HCT116 (cell line): ENCODE data around the gene HCAR1. TPM values are rescaled to one million over a fixed set of nuclear protein-coding genes. Genes with fewer than 3 reads are reported as not detected.

Experiments used
- ATAC-seq: fragments of 200-7000 bp; cut with Tn5 transposase; 2 replicates; pipeline ENCODE4 v1.9.1; 2020; ENCODE audit warnings: mild to moderate bottlenecking, moderate library complexity
- BruUV-seq: library from RNA; stranded (reverse); fragments of 400-500 nt; replicated peaks from 2 replicates; lab custom pipeline; 2021; lab: Mats Ljungman, UMichigan
- CTCF ChIA-PET: fragments of 300-600 bp; sonication (Branson Sonifier 250); formaldehyde crosslinking; loops from one replicate; lab custom pipeline; 2021; ENCODE audit warnings: antibody characterized with exemption; lab: Charles Lee
- POLR2A ChIA-PET: fragments of 300-600, 350-600 bp; sonication (Branson Sonifier 250); formaldehyde crosslinking; loops from one replicate; lab custom pipeline; 2021; ENCODE audit warnings: antibody characterized with exemption; lab: Charles Lee
- RAD21 ChIA-PET, 2 experiments: fragments of 300-600 bp; sonication (Branson Sonifier 250); formaldehyde crosslinking; loops; one replicate each; lab custom pipeline; 2023; ENCODE audit warnings: low total read pairs in 2 of 2; ENCODE audit not compliant: uncharacterized antibody in 2 of 2, unreplicated experiment in 2 of 2, low non-redundant PET in 1 of 2; lab: Charles Lee
- DNase-seq: peaks from one replicate; pipeline ENCODE4 v3.0.0-alpha.2; 2010; ENCODE audit warnings: low read depth, low spot score
- H2AFZ ChIP-seq: fragments of 200-600 bp; shearing (Covaris generic), sonication (generic); 2 replicates; pipeline ENCODE4 v1.6.1; 2017; ENCODE audit warnings: low read depth, mixed run types, mixed read lengths, antibody characterized with exemption, low read length; ENCODE audit not compliant: poor library complexity, severe bottlenecking
- H3K27ac ChIP-seq: 2 replicates; pipeline ENCODE4 v1.5.1; 2012; ENCODE audit warnings: low read depth, low read length
- H3K27me3 ChIP-seq: fragments of 200-600 bp; sonication (generic); 2 replicates; pipeline ENCODE4 v1.6.1; 2016; ENCODE audit warnings: mixed run types, low read length, mixed read lengths; ENCODE audit not compliant: insufficient read depth
- H3K36me3 ChIP-seq, 2 experiments: fragments of 200-500 bp in 1 of 2; fragments of 200-600 bp in 1 of 2; sonication (Bioruptor generic) in 1 of 2; sonication (generic) in 1 of 2; 2 replicates each; pipeline versions ENCODE4 v1.5.1 to v1.6.1; 2014 to 2016; ENCODE audit warnings: low read length in 2 of 2, inconsistent platforms in 1 of 2, mixed read lengths in 1 of 2, mixed run types in 1 of 2; ENCODE audit not compliant: insufficient read depth in 2 of 2, control insufficient read depth in 1 of 2
- H3K4me1 ChIP-seq, 2 experiments: fragments of 200-600 bp in 1 of 2; sonication (generic) in 1 of 2; 2 replicates each; pipeline versions ENCODE4 v1.5.1 to v1.6.1; 2012 to 2017; ENCODE audit warnings: low read length in 2 of 2, inconsistent platforms in 1 of 2, mild to moderate bottlenecking in 1 of 2, mixed read lengths in 1 of 2, mixed run types in 1 of 2, moderate library complexity in 1 of 2; ENCODE audit not compliant: insufficient read depth in 2 of 2, control insufficient read depth in 1 of 2
- H3K4me2 ChIP-seq: fragments of 200-600 bp; sonication (generic); 2 replicates; pipeline ENCODE4 v1.6.1; 2017; ENCODE audit warnings: mixed run types, low read length, mixed read lengths
- H3K4me3 ChIP-seq, 2 experiments: fragments of 200-600 bp in 1 of 2; sonication (generic) in 1 of 2; replicated peaks in 1 of 2; 2 replicates each; pipeline ENCODE4 v1.5.1; 2011 to 2016; ENCODE audit warnings: low read length in 2 of 2, control low read depth in 1 of 2, low read depth in 1 of 2, mild to moderate bottlenecking in 1 of 2, mixed read lengths in 1 of 2, mixed run types in 1 of 2
- H3K79me2 ChIP-seq: fragments of 200-600 bp; sonication (generic); 2 replicates; pipeline ENCODE4 v1.6.1; 2017; ENCODE audit warnings: mild to moderate bottlenecking, mixed run types, low read length, moderate library complexity, mixed read lengths; ENCODE audit not compliant: insufficient read depth
- H3K9ac ChIP-seq: fragments of 200-600 bp; sonication (generic); 2 replicates; pipeline ENCODE4 v1.6.1; 2016; ENCODE audit warnings: low read length, mixed read lengths
- H3K9me2 ChIP-seq: fragments of 200-600 bp; sonication (generic), shearing (Covaris generic); 2 replicates; pipeline ENCODE4 v1.6.1; 2017; ENCODE audit warnings: mixed run types, mild to moderate bottlenecking, moderate library complexity; ENCODE audit not compliant: insufficient read depth
- H3K9me3 ChIP-seq, 2 experiments: fragments of 200-500 bp in 1 of 2; fragments of 200-600 bp in 1 of 2; sonication (Bioruptor generic) in 1 of 2; sonication (generic) in 1 of 2; 2 replicates each; pipeline ENCODE4 v1.6.1; 2014 to 2017; ENCODE audit warnings: low read length in 2 of 2, mixed read lengths in 2 of 2, inconsistent platforms in 1 of 2, low read depth in 1 of 2, mild to moderate bottlenecking in 1 of 2, mixed run types in 1 of 2, moderate library complexity in 1 of 2; ENCODE audit not compliant: control insufficient read depth in 1 of 2, insufficient read depth in 1 of 2
- H4K20me1 ChIP-seq: fragments of 200-600 bp; sonication (generic), shearing (Covaris generic); 2 replicates; pipeline ENCODE4 v1.6.1; 2017; ENCODE audit warnings: mixed run types, mild to moderate bottlenecking, moderate library complexity; ENCODE audit not compliant: insufficient read depth
- ATF3 ChIP-seq: IDR thresholded peaks from 2 replicates; pipeline ENCODE4 v1.6.1; 2012
- EGR1 ChIP-seq: IDR thresholded peaks from 2 replicates; pipeline ENCODE4 v1.6.1; 2012; ENCODE audit warnings: low read depth
- ELF1 ChIP-seq: IDR thresholded peaks from 2 replicates; pipeline ENCODE4 v1.6.1; 2012; ENCODE audit warnings: low read depth, borderline replicate concordance
- MAX ChIP-seq: IDR thresholded peaks from 2 replicates; pipeline ENCODE4 v1.6.1; 2012
- REST ChIP-seq: IDR thresholded peaks from 2 replicates; pipeline ENCODE4 v1.6.1; 2012; ENCODE audit warnings: low read depth
- SP1 ChIP-seq: IDR thresholded peaks from 2 replicates; pipeline ENCODE4 v1.6.1; 2012; ENCODE audit warnings: low read depth
- SRF ChIP-seq: IDR thresholded peaks from 2 replicates; pipeline ENCODE4 v1.6.1; 2012; ENCODE audit warnings: low read depth
- TCF7L2 ChIP-seq: IDR thresholded peaks from 2 replicates; pipeline ENCODE4 v1.7.0; 2011; ENCODE audit warnings: borderline replicate concordance, inconsistent platforms; ENCODE audit not compliant: insufficient read depth, insufficient read length; ENCODE audit errors: extremely low read depth
- YY1 ChIP-seq: IDR thresholded peaks from 2 replicates; pipeline ENCODE4 v1.6.1; 2011; ENCODE audit warnings: low read length, low read depth, moderate library complexity, mild to moderate bottlenecking; ENCODE audit not compliant: insufficient replicate concordance; ENCODE audit errors: extremely low read depth
- ZBTB33 ChIP-seq: IDR thresholded peaks from 2 replicates; pipeline ENCODE4 v1.6.1; 2011; ENCODE audit warnings: mild to moderate bottlenecking, low read length, moderate library complexity; ENCODE audit not compliant: insufficient replicate concordance; ENCODE audit errors: extremely low read depth
- intact Hi-C: fragments of 100-400 bp; cut with micrococcal nuclease; formaldehyde crosslinking; loops from 2 replicates; pipeline ENCODE4 v1.10.0; 2022
- total RNA-seq: library from RNA; stranded (reverse); gene quantifications from one replicate; pipeline ENCODE4 v1.2.1, GENCODE V29; 2021; ENCODE audit not compliant: unreplicated experiment

HCAR1 gene
- total RNA-seq, 1 experiment from 2014 or later = not detected

GRCh38 chr12:122747224-122748135 lies 16.8 kb upstream of the HCAR1 start:
- DNase-seq = no peak
- no peak for TF ChIP-seq MAX
- TF ChIP-seq YY1 = no peak
- TF ChIP-seq SRF = no peak
- TF ChIP-seq ATF3 = no peak
- POLR2A ChIA-PET = no interaction called here
- ATAC-seq = no peak
- H3K27ac ChIP-seq = no peak overlapping the region
- H3K79me2 ChIP-seq = no peaks in the 10 kb centered on the region
- H2AFZ ChIP-seq = no peak overlapping the region
- H3K9me3 ChIP-seq = no peaks in the 10 kb centered on the region
- RAD21 ChIA-PET = no interaction called here
- CTCF ChIA-PET = no interaction called here
- H3K4me3 ChIP-seq = no peak overlapping the region
- no peaks in the 10 kb centered on the region for H3K9me2 ChIP-seq
- H3K9ac ChIP-seq = no peak overlapping the region
- no peak overlapping the region for H3K4me2 ChIP-seq
- no peaks in the 10 kb centered on the region for H3K36me3 ChIP-seq
- no peaks in the 10 kb centered on the region for H3K27me3 ChIP-seq
- intact Hi-C loops = no loop called here
- no peaks in the 10 kb centered on the region for H4K20me1 ChIP-seq
- H3K4me1 ChIP-seq = peaks cover 0 to 6% of the 10 kb centered on the region in 2 experiments; a peak in 2 of 4 replicates
- BruUV-seq = no TSS peak

- Histone ChIP-seq H3K27me3 (no peaks in the 10 kb centered on the region), H3K9ac (no peak overlapping the region), H3K27ac (no peak overlapping the region), H3K79me2 (no peaks in the 10 kb centered on the region), H4K20me1 (no peaks in the 10 kb centered on the region), H3K36me3 (no peaks in the 10 kb centered on the region), H3K4me3 (no peak overlapping the region), H2AFZ (no peak overlapping the region), H3K4me2 (no peak overlapping the region), H3K9me2 (no peaks in the 10 kb centered on the region), H3K9me3 (no peaks in the 10 kb centered on the region), H3K4me1 (no peaks in the 10 kb centered on the region)
- DNase-seq (no peak), ATAC-seq (no peak)
- BruUV-seq = no TSS peak
- ChIA-PET POLR2A (no interaction called here), RAD21 (no interaction called here), CTCF (no interaction called here)
- intact Hi-C loops = no loop called here
- TF ChIP-seq YY1 = no peak
- TF ChIP-seq TCF7L2 = no peak
- TF ChIP-seq SP1 = no peak
- no peak for TF ChIP-seq SRF
- no peak for TF ChIP-seq EGR1
- TF ChIP-seq ZBTB33 = no peak
- TF ChIP-seq ELF1 = no peak
- TF ChIP-seq REST = no peak
These were observed 13.4 kb upstream of the HCAR1 start for GRCh38 chr12:122743895-122744525.
